Activated CD8-positive, alpha-beta T cell treated with anti-CD3 and anti-CD28 coated beads for 36 hours (primary cell): Measurements from ENCODE around the gene GNB1L. TPM values are rescaled to one million over a fixed set of nuclear protein-coding genes. Genes with fewer than 3 reads are reported as not detected.
A peak's percentile ranks its signal among the peaks of the same experiment; 100 is the strongest.

Experiments
- ATAC-seq: fragments of 200-7000 bp; cut with Tn5 transposase; one replicate; pipeline ENCODE4 v1.10.0; 2021; ENCODE audit warnings: mild to moderate bottlenecking, moderate library complexity
- CTCF ChIA-PET: fragments of 350-600 bp; sonication (Branson Sonifier 250); formaldehyde crosslinking; loops from one replicate; lab custom pipeline; 2021; ENCODE audit warnings: antibody characterized with exemption; lab: Charles Lee
- POLR2A ChIA-PET: fragments of 350-600 bp; sonication (Branson Sonifier 250); formaldehyde crosslinking; loops from one replicate; lab custom pipeline; 2021; ENCODE audit warnings: antibody characterized with exemption; lab: Charles Lee
- DNase-seq: peaks from one replicate; pipeline ENCODE4 v3.0.0-alpha.2; 2020
- H3K27ac Mint-ChIP-seq: one replicate; pipeline ENCODE4 v1.8.0; 2021; ENCODE audit warnings: mild to moderate bottlenecking, mixed read lengths
- H3K27me3 Mint-ChIP-seq: one replicate; pipeline ENCODE4 v1.8.0; 2021; ENCODE audit warnings: mixed read lengths
- H3K36me3 Mint-ChIP-seq: one replicate; pipeline ENCODE4 v1.8.0; 2021; ENCODE audit warnings: low read depth, mixed read lengths
- H3K4me1 Mint-ChIP-seq: one replicate; pipeline ENCODE4 v1.8.0; 2021; ENCODE audit warnings: low read depth, mixed read lengths
- H3K4me3 Mint-ChIP-seq: one replicate; pipeline ENCODE4 v1.8.0; 2021; ENCODE audit warnings: mild to moderate bottlenecking, moderate library complexity, mixed read lengths
- H3K9me3 Mint-ChIP-seq: one replicate; pipeline ENCODE4 v1.8.0; 2021; ENCODE audit warnings: mixed read lengths
- intact Hi-C: fragments of 100-400 bp; cut with micrococcal nuclease; formaldehyde crosslinking; loops from one replicate; pipeline ENCODE4 v1.10.0; 2022
- total RNA-seq, 2 experiments: library from RNA; stranded (reverse); gene quantifications; one replicate each; pipeline ENCODE4 v1.2.3, GENCODE V29; 2021
- TF ChIP-seq, protein P1 (sequence below): fragments of 200-600 bp; IDR thresholded peaks from one replicate; pipeline ENCODE4 v1.8.0; 2022; ENCODE audit warnings: antibody characterized with exemption, mild to moderate bottlenecking

The GNB1L gene
- total RNA-seq, 2 experiments from 2014 or later: 16.2 to 17.4 TPM

DNA sequence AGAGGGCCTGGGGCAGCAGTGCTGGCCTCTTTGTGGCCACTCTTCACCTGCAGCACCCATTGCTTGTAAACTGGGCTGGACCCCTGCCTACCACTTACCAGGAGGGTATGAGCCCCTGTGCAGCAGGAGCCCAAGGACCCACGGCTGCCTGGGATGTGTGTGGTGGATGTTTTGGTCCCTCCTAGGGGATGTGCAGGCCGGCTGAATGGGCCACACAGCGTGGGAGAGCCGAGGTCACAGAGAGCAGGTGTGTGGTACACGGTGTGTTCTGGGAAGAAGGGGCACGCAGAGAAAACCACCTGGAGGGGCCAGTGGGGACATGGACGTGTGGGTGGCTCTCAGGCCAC lies 19.3 kb upstream of the GNB1L start:
- H3K4me3 Mint-ChIP-seq: peak overlapping the region; percentile 7

DNA sequence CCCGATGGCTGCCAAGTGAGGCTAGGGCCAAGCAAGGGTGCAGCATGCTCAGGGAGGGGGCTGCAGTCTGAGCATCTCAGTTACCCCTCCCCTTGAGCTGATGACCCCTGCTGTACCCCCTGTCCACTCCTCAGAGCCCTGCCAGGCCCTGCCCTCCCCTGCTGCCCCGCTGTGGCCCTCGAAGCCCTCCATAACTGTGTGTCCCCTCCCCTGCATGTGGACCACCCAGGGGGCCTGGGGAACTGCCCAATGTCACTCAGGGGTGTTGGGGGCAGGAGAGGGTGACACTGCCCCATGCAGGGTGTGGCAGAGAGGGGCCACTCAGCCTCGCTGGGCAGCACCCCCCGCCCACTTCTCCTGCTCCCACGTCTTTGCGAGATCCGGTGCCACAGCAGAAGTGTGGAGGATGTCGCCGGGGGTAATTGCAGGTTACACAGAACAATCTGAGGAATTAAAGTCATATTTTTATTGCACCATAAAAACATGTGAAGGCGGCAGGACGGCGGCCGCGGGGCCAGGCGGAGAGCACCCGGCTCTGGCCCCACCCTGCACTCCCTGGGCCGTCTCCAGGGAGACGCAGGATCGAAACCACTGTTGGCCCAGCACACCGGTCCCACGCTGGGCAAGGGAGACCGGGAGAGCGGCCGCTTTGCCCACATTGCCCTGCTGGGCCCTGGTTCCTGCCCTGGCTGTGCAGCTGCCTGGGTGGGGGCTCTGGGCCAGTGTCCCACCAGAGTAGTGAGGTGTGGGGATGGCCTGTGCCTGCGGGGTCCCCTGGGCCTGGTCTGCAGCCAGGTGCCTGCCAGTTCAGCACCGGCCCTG lies 18.7 kb upstream of the GNB1L start:
- DNase-seq (peak; percentile 0), ATAC-seq (no peak)
- intact Hi-C loops: no loop called here
- TF ChIP-seq, protein P1, sequence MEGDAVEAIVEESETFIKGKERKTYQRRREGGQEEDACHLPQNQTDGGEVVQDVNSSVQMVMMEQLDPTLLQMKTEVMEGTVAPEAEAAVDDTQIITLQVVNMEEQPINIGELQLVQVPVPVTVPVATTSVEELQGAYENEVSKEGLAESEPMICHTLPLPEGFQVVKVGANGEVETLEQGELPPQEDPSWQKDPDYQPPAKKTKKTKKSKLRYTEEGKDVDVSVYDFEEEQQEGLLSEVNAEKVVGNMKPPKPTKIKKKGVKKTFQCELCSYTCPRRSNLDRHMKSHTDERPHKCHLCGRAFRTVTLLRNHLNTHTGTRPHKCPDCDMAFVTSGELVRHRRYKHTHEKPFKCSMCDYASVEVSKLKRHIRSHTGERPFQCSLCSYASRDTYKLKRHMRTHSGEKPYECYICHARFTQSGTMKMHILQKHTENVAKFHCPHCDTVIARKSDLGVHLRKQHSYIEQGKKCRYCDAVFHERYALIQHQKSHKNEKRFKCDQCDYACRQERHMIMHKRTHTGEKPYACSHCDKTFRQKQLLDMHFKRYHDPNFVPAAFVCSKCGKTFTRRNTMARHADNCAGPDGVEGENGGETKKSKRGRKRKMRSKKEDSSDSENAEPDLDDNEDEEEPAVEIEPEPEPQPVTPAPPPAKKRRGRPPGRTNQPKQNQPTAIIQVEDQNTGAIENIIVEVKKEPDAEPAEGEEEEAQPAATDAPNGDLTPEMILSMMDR: no peak
- CTCF ChIA-PET: interaction anchor here (1.6 kb wide), 1 partner anchor 143 kb away, joined by 6 read pairs; no protein-coding TSS in a partner anchor
- POLR2A ChIA-PET: interaction anchor here (0.7 to 1.9 kb wide), 5 partner anchors 13 to 19 kb away, joined by 3 to 5 read pairs (median 5); no protein-coding TSS in a partner anchor
- no peaks in the 10 kb centered on the region for H3K9me3 Mint-ChIP-seq
- H3K4me1 Mint-ChIP-seq: peaks cover 14% of the 10 kb centered on the region
- no peaks in the 10 kb centered on the region for H3K36me3 Mint-ChIP-seq
- no peak overlapping the region for H3K4me3 Mint-ChIP-seq
- no peak overlapping the region for H3K27ac Mint-ChIP-seq
- no peaks in the 10 kb centered on the region for H3K27me3 Mint-ChIP-seq

More for the DNA sequence above, 19.3 kb upstream of the GNB1L start:
- Mint-ChIP-seq H3K27me3 (no peaks in the 10 kb centered on the region), H3K27ac (peak overlapping the region; percentile 64), H3K4me1 (peaks cover 14% of the 10 kb centered on the region), H3K36me3 (no peaks in the 10 kb centered on the region), H3K9me3 (no peaks in the 10 kb centered on the region)
- CTCF ChIA-PET: interaction anchor here (1.0 to 1.6 kb wide), 2 partner anchors 144 to 150 kb away, joined by 4 to 6 read pairs; no protein-coding TSS in a partner anchor
- TF ChIP-seq, protein P1: no peak
- peak; percentile 14 for ATAC-seq
- peak; percentile 0 for DNase-seq
- intact Hi-C loops: no loop called here
- POLR2A ChIA-PET: interaction anchor here (0.7 to 1.9 kb wide), 5 partner anchors 12 to 51 kb away, joined by 3 to 5 read pairs (median 4); no protein-coding TSS in a partner anchor

DNA sequence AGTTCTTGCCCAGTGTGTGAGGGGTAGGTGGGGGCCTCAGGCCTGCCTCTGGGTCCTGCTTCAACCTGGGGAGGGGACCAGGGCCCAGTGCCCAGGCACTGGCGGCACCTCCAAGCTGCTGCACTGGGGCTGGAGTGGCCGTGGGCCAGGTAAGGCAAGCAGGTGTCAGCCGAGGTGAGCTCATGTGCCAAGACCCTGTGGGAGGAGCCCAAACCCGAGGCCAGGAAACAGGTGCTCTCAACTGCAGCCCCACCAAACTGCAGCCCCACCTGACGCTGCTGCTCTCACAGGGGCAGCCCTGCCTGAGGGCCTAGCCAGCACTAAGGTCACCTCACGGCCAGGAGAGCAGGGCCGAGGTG lies 18.1 kb upstream of the GNB1L start:
- ChIA-PET POLR2A (interaction anchor here (1.0 to 1.7 kb wide), 2 partner anchors 17 to 19 kb away, joined by 5 read pairs; no protein-coding TSS in a partner anchor), CTCF (no interaction called here)
- ATAC-seq (no peak), DNase-seq (peak; percentile 1)
- Mint-ChIP-seq H3K27ac (no peak overlapping the region), H3K36me3 (peaks cover 1% of the 10 kb centered on the region), H3K4me3 (no peak overlapping the region), H3K9me3 (no peaks in the 10 kb centered on the region), H3K27me3 (no peaks in the 10 kb centered on the region), H3K4me1 (peaks cover 14% of the 10 kb centered on the region)
- intact Hi-C loops: no loop called here
- TF ChIP-seq, protein P1: no peak

DNA sequence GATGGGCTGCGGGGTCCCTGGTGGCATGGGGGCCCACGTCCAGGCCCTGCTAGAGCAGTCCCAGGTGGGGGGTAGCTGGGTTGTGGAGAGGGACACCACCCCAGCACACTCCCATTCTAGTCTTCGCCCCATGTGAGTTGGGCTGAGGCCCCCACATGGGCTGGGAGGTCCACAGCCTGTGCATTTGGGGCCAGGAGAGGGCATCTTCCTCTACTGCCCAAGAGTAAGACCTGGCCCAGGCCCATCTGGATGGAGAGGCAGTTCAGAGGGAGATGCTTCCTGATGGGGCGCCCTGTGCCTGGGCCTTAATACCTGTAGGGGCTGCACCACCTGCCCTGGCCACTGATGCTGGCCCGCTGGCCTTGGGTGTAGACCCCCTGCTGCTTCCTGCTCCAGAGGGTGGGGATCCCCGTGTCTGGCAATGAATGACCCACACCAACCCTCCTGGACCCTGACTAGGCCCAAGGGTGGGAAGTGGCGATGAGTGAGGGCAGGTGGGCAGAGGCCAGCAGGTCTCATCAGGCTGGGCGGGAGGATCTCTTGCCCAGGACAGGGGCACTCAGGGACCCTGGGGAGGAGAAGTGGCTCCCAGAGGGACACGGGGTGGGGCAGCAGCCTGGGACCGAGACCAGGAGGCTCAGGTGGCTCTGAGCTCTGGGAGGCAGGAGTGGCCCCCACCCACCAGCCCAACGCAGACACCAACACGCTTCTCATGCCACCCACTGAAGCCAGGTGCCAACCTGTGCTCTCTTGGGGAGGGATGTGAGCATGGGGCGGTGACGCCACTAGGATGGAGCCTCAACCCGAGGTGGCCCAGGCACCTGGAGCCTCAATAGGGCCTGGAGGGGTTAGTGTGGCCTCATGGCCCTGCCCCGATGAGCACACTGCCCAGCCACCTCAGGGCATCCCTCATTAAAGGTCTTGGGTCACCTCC lies 17.4 kb upstream of the GNB1L start:
- Mint-ChIP-seq H3K9me3 (no peaks in the 10 kb centered on the region), H3K27ac (no peak overlapping the region), H3K4me3 (no peak overlapping the region), H3K27me3 (no peaks in the 10 kb centered on the region), H3K4me1 (peaks cover 14% of the 10 kb centered on the region), H3K36me3 (peaks cover 1% of the 10 kb centered on the region)
- TF ChIP-seq, protein P1: no peak
- DNase-seq (peak; percentile 0), ATAC-seq (no peak)
- POLR2A ChIA-PET: interaction anchor here (1.0 to 1.7 kb wide), 2 partner anchors 16 to 20 kb away, joined by 5 read pairs; no protein-coding TSS in a partner anchor
- CTCF ChIA-PET: no interaction called here
- intact Hi-C loops: no loop called here
